Endothelial cell of umbilical vein (primary cell): ENCODE data around the gene POLE2. TPM values are rescaled to one million over a fixed set of nuclear protein-coding genes. Genes with fewer than 3 reads are reported as not detected.
A peak's percentile ranks its signal among the peaks of the same experiment; 100 is the strongest.

Source experiments
- BruUV-seq: library from RNA; stranded (reverse); fragments of 400-500 nt; replicated peaks from 2 replicates; lab custom pipeline; 2021; lab: Mats Ljungman, UMichigan
- CTCF ChIA-PET: fragments of 300-600, 350-600 bp; sonication (Branson Sonifier 250); formaldehyde crosslinking; loops from one replicate; lab custom pipeline; 2021; ENCODE audit warnings: antibody characterized with exemption, inconsistent platforms; lab: Charles Lee
- POLR2A ChIA-PET: fragments of 300-600, 350-600 bp; sonication (Branson Sonifier 250); formaldehyde crosslinking; loops from one replicate; lab custom pipeline; 2021; ENCODE audit warnings: antibody characterized with exemption, inconsistent platforms; lab: Charles Lee
- DNase-seq: peaks from one replicate; pipeline ENCODE4 v3.0.0-alpha.2; 2011; ENCODE audit warnings: low read depth, low spot score
- FAIRE-seq: peaks from 2 replicates; lab custom pipeline; 2011; peaks lifted over from hg19 to GRCh38; lab: Jason Lieb, UNC
- H2AFZ ChIP-seq: 2 replicates; pipeline ENCODE4 v1.6.0; 2012; ENCODE audit warnings: low read depth, low read length, control low read depth, inconsistent platforms
- H3K27ac ChIP-seq: 2 replicates; pipeline ENCODE4 v1.5.1; 2011; ENCODE audit warnings: low read depth, mild to moderate bottlenecking, control low read depth, low read length, moderate library complexity; ENCODE audit not compliant: insufficient read depth
- H3K27me3 ChIP-seq, 2 experiments: 2 replicates each; pipeline versions ENCODE4 v1.6.0 to v1.6.1; 2011; ENCODE audit warnings: low read length in 2 of 2, mixed read lengths in 1 of 2; ENCODE audit not compliant: control insufficient read depth in 2 of 2, insufficient read depth in 2 of 2
- H3K36me3 ChIP-seq, 2 experiments: 2 replicates in 1 of 2; 3 replicates in 1 of 2; pipeline ENCODE4 v1.5.1; 2011; ENCODE audit warnings: low read length in 2 of 2, mild to moderate bottlenecking in 1 of 2, moderate library complexity in 1 of 2; ENCODE audit not compliant: control insufficient read depth in 2 of 2, insufficient read depth in 2 of 2; ENCODE audit errors: extremely low read depth in 1 of 2
- H3K4me1 ChIP-seq: 3 replicates; pipeline ENCODE4 v1.5.1; 2011; ENCODE audit warnings: mild to moderate bottlenecking, low read length; ENCODE audit not compliant: control insufficient read depth, insufficient read depth; ENCODE audit errors: extremely low read depth
- H3K4me2 ChIP-seq: 2 replicates; pipeline ENCODE4 v1.6.1; 2011; ENCODE audit warnings: low read length, control low read depth, mixed read lengths; ENCODE audit not compliant: insufficient read depth
- H3K4me3 ChIP-seq, 3 experiments: fragments of 200-600 bp in 1 of 3; sonication (generic), shearing (Covaris generic) in 1 of 3; replicated peaks in 1 of 3; 2 replicates each; pipeline ENCODE4 v1.5.1; 2011 to 2016; ENCODE audit warnings: control low read depth in 3 of 3, low read length in 3 of 3, mild to moderate bottlenecking in 2 of 3, inconsistent platforms in 1 of 3, low read depth in 1 of 3, moderate library complexity in 1 of 3; ENCODE audit not compliant: insufficient read depth in 1 of 3
- H3K79me2 ChIP-seq: 2 replicates; pipeline ENCODE4 v1.6.0; 2012; ENCODE audit warnings: low read length, inconsistent platforms; ENCODE audit not compliant: control insufficient read depth, insufficient read depth
- H3K9ac ChIP-seq: replicated peaks from 2 replicates; pipeline ENCODE3; 2011; ENCODE audit warnings: low read length, control low read depth; ENCODE audit not compliant: insufficient read depth; ENCODE audit errors: extremely low read depth
- H3K9me1 ChIP-seq: replicated peaks from 3 replicates; pipeline ENCODE4 v1.6.0; 2011; ENCODE audit warnings: mild to moderate bottlenecking, low read length; ENCODE audit not compliant: control insufficient read depth, insufficient read depth; ENCODE audit errors: extremely low read depth
- H3K9me3 ChIP-seq: replicated peaks from 2 replicates; pipeline ENCODE4 v1.5.1; 2012; ENCODE audit warnings: low read length, inconsistent platforms; ENCODE audit not compliant: control insufficient read depth, insufficient read depth
- H4K20me1 ChIP-seq: replicated peaks from 2 replicates; pipeline ENCODE3; 2011; ENCODE audit warnings: mild to moderate bottlenecking, low read length; ENCODE audit not compliant: control insufficient read depth, insufficient read depth; ENCODE audit errors: extremely low read depth
- CTCF ChIP-seq, 2 donors: IDR thresholded peaks; 1 replicate in 1 of 2; 2 replicates in 1 of 2; pipeline ENCODE4 v1.5.1; 2011; ENCODE audit warnings: low read length in 2 of 2, mild to moderate bottlenecking in 2 of 2, moderate library complexity in 2 of 2, control low read depth in 1 of 2, inconsistent platforms in 1 of 2, low read depth in 1 of 2; ENCODE audit not compliant: insufficient read depth in 1 of 2; ENCODE audit errors: extremely low read depth in 1 of 2
- EZH2 ChIP-seq: IDR thresholded peaks from 2 replicates; pipeline ENCODE4 v1.6.1; 2012; ENCODE audit warnings: borderline replicate concordance, low read depth, mild to moderate bottlenecking, moderate library complexity, low read length, inconsistent platforms; ENCODE audit not compliant: severe bottlenecking
- FOS ChIP-seq: IDR thresholded peaks from 2 replicates; pipeline ENCODE4 v1.6.1; 2011; ENCODE audit warnings: mild to moderate bottlenecking, low read length, moderate library complexity, borderline replicate concordance; ENCODE audit not compliant: insufficient read depth
- GATA2 ChIP-seq: IDR thresholded peaks from 2 replicates; pipeline ENCODE4 v1.7.0; 2011; ENCODE audit warnings: low read depth, mild to moderate bottlenecking, moderate library complexity, mixed read lengths, low read length; ENCODE audit not compliant: insufficient read length, insufficient read depth
- JUN ChIP-seq: IDR thresholded peaks from 2 replicates; pipeline ENCODE4 v1.6.1; 2011; ENCODE audit warnings: borderline replicate concordance, low read depth; ENCODE audit not compliant: insufficient read length, insufficient read depth
- MAX ChIP-seq: IDR thresholded peaks from 2 replicates; pipeline ENCODE4 v1.6.1; 2011; ENCODE audit not compliant: insufficient read depth, insufficient read length
- MYC ChIP-seq: IDR thresholded peaks from one replicate; pipeline ENCODE4 v1.6.1; 2011; ENCODE audit warnings: mild to moderate bottlenecking, low read depth, low read length
- POLR2A ChIP-seq: IDR thresholded peaks from 2 replicates; pipeline ENCODE4 v1.6.1; 2012; ENCODE audit warnings: low read depth, mild to moderate bottlenecking, control low read depth, low read length
- POLR2AphosphoS5 ChIP-seq: IDR thresholded peaks from 2 replicates; pipeline ENCODE4 v1.6.1; 2012; ENCODE audit warnings: low read depth, mild to moderate bottlenecking, control low read depth, low read length, moderate library complexity; ENCODE audit not compliant: insufficient read depth
- dilution Hi-C: fragments of 300-500 bp; cut with MboI; formaldehyde crosslinking; loops from one replicate; pipeline ENCODE4 v1.15.0; 2019; ENCODE audit warnings: low sequenced_read_pairs; ENCODE audit not compliant: extremely low pct_ligation_motif_present
- intact Hi-C: fragments of 100-400 bp; cut with micrococcal nuclease; formaldehyde crosslinking; loops from one replicate; pipeline ENCODE4 v1.10.0; 2022
- polyA plus RNA-seq, 4 experiments: library from polyadenylated mRNA; depleted of rRNA in 3 of 4; stranded (reverse) in 3 of 4; unstranded in 1 of 4; fragments of >200 nt; gene quantifications; 2 replicates each; pipeline versions ENCODE4 v1.2.1 to v1.2.3, GENCODE V29; 2011 to 2012; ENCODE audit warnings: missing spikeins in 1 of 4
- total RNA-seq: library from RNA; stranded (reverse); gene quantifications from 2 replicates; pipeline ENCODE4 v1.2.3, GENCODE V29; 2021

The POLE2 gene
- total and polyA plus RNA-seq, 2 donors (not counting 3 experiments of a cell fraction or from before 2014, with no cell fraction given), result 12.5 to 16.4 TPM

GRCh38 chr14:49640540-49641417 is 47.2 kb downstream of the POLE2 start:
- Histone ChIP-seq H3K9ac (no peak overlapping the region), H3K9me1 (no peaks in the 10 kb centered on the region), H3K4me1 (no peaks in the 10 kb centered on the region), H3K4me2 (no peak overlapping the region), H3K79me2 (peaks cover 37% of the 10 kb centered on the region), H4K20me1 (no peaks in the 10 kb centered on the region), H3K36me3 (peaks cover 0 to 11% of the 10 kb centered on the region in 2 experiments), H2AFZ (no peak overlapping the region), H3K27me3 (no peaks in the 10 kb centered on the region), H3K9me3 (no peaks in the 10 kb centered on the region), H3K27ac (no peak overlapping the region), H3K4me3 (no peak overlapping the region)
- intact Hi-C loops, result no loop called here
- ChIA-PET POLR2A (no interaction called here), CTCF (no interaction called here)
- DNase-seq (no peak), FAIRE-seq (peak; percentile 63)
- no TSS peak for BruUV-seq
- dilution Hi-C loops, result no loop called here
- TF ChIP-seq JUN, result no peak
- TF ChIP-seq CTCF (IDR thresholded peaks at IDR 0.05; ENCODE audit: extremely low read depth in 1 of 2, insufficient read depth in 1 of 2, low read depth in 1 of 2, low read length in 2 of 2), result no peak
- TF ChIP-seq POLR2A, result no peak
- no peak for TF ChIP-seq GATA2
- TF ChIP-seq EZH2, result no peak
- TF ChIP-seq POLR2AphosphoS5, result no peak
- no peak for TF ChIP-seq MYC
- TF ChIP-seq MAX, result no peak
- TF ChIP-seq FOS, result no peak
